T-helper 1 cell (primary cell): ENCODE data around the gene TMED6.

ENCODE experiments used
- DNase-seq, 5 donors: peaks; one replicate each; pipeline ENCODE4 v3.0.0-alpha.2; 2012 to 2020

The TMED6 gene

GRCh38 chr16:69350536-69351133 is 951 bp downstream of the TMED6 start:
- DNase-seq: no peak

- DNase-seq: no peak
Measured at GRCh38 chr16:69349536-69349935, 2.0 kb downstream of the TMED6 start.

- DNase-seq: no peak
Measured at GRCh38 chr16:69348222-69348621, 3.4 kb downstream of the TMED6 start.

- no peak for DNase-seq
Measured at GRCh38 chr16:69346683-69347082, 4.9 kb downstream of the TMED6 start.

- DNase-seq: no peak
Measured at GRCh38 chr16:69345923-69346322, 5.7 kb downstream of the TMED6 start.

GRCh38 chr16:69344171-69344570 is 7.4 kb downstream of the TMED6 start:
- no peak for DNase-seq

GRCh38 chr16:69340095-69340644 is 11.4 kb downstream of the TMED6 start:
- no peak for DNase-seq

- DNase-seq: peak; percentile 78 to 94 (median 86)
Measured at GRCh38 chr16:69339289-69340094, 12.1 kb downstream of the TMED6 start, which contains the start of the genes COG8 and NIP7. Gene COG8, minus strand, starts transcription at chr16:69339564. Its CDS starts 12 bp downstream, at chr16:69339552. Gene NIP7, plus strand, starts transcription at chr16:69339772. Its CDS starts 58 bp downstream, at chr16:69339830.

- DNase-seq: no peak
Measured at GRCh38 chr16:69338557-69339288, 12.9 kb downstream of the TMED6 start.

- DNase-seq: no peak
Measured at GRCh38 chr16:69334696-69335095, 16.9 kb downstream of the TMED6 start.

GRCh38 chr16:69330286-69331109 is 21.1 kb downstream of the TMED6 start, which contains the start of gene PDF:
Gene PDF, minus strand, starts transcription at chr16:69330588. Its CDS starts 18 bp downstream, at chr16:69330570.
- DNase-seq: peak; percentile 75 to 84 (median 77)

GRCh38 chr16:69329369-69330285 is 22.0 kb downstream of the TMED6 start:
- DNase-seq: peak in 4 of 5 donors; percentile 29 to 56 (median 44)

- DNase-seq: peak in 1 of 5 donors; percentile 54
Measured at GRCh38 chr16:69328854-69329316, 22.7 kb downstream of the TMED6 start.

GRCh38 chr16:69327585-69328310 is 23.8 kb downstream of the TMED6 start:
- DNase-seq: no peak

- no peak for DNase-seq
Measured at GRCh38 chr16:69326172-69326873, 25.3 kb downstream of the TMED6 start.

- DNase-seq: no peak
Measured at GRCh38 chr16:69325784-69326171, 25.8 kb downstream of the TMED6 start.

- DNase-seq: no peak
Measured at GRCh38 chr16:69324585-69325253, 26.9 kb downstream of the TMED6 start.

GRCh38 chr16:69324013-69324531 is 27.5 kb downstream of the TMED6 start:
- DNase-seq: no peak

GRCh38 chr16:69323415-69323814 is 28.2 kb downstream of the TMED6 start:
- no peak for DNase-seq
